ACC112 (cell line): ENCODE measurements around the gene CCDC106.

Source experiments
- H2AFZ ChIP-seq: fragments of 200-600 bp; sonication (generic); one replicate; pipeline ENCODE4 v1.6.0; 2017; ENCODE audit warnings: antibody characterized with exemption, low read length; ENCODE audit not compliant: unreplicated experiment
- H3K27ac ChIP-seq: fragments of 200-600 bp; sonication (generic); 2 replicates; pipeline ENCODE4 v1.5.1; 2014; ENCODE audit warnings: low read depth, mild to moderate bottlenecking, antibody characterized with exemption, low read length, moderate library complexity
- H3K27me3 ChIP-seq: fragments of 200-600 bp; sonication (generic); 2 replicates; pipeline ENCODE4 v1.6.1; 2014; ENCODE audit warnings: mild to moderate bottlenecking, antibody characterized with exemption, low read length, moderate library complexity, mixed read lengths; ENCODE audit not compliant: insufficient read depth
- H3K36me3 ChIP-seq: fragments of 200-600 bp; sonication (generic); 2 replicates; pipeline ENCODE4 v1.6.1; 2016; ENCODE audit warnings: mild to moderate bottlenecking, antibody characterized with exemption, low read length, moderate library complexity, mixed read lengths; ENCODE audit not compliant: insufficient read depth
- H3K4me1 ChIP-seq: fragments of 200-600 bp; sonication (generic); one replicate; pipeline ENCODE4 v1.6.1; 2016; ENCODE audit warnings: low read length, mixed read lengths; ENCODE audit not compliant: insufficient read depth, unreplicated experiment, control insufficient read depth
- H3K4me3 ChIP-seq: fragments of 200-600 bp; sonication (generic); 2 replicates; pipeline ENCODE4 v1.5.1; 2014; ENCODE audit warnings: mild to moderate bottlenecking, low read depth, low read length
- H3K79me2 ChIP-seq: fragments of 200-600 bp; sonication (generic); one replicate; pipeline ENCODE4 v1.6.0; 2016; ENCODE audit warnings: low read length; ENCODE audit not compliant: control insufficient read depth, unreplicated experiment, insufficient read depth

CCDC106 gene

GRCh38 chr19:55677572-55678028 lies 29.6 kb downstream of the CCDC106 start:
- H3K27me3 ChIP-seq, result no peaks in the 10 kb centered on the region
- no peak overlapping the region for H2AFZ ChIP-seq
- H3K4me3 ChIP-seq, result no peak overlapping the region
- H3K79me2 ChIP-seq, result peaks cover 81% of the 10 kb centered on the region
- H3K27ac ChIP-seq, result no peak overlapping the region
- peaks cover 43% of the 10 kb centered on the region for H3K4me1 ChIP-seq
- H3K36me3 ChIP-seq, result peaks cover 10% of the 10 kb centered on the region; the same call in 1 of the 2 replicates

DNA sequence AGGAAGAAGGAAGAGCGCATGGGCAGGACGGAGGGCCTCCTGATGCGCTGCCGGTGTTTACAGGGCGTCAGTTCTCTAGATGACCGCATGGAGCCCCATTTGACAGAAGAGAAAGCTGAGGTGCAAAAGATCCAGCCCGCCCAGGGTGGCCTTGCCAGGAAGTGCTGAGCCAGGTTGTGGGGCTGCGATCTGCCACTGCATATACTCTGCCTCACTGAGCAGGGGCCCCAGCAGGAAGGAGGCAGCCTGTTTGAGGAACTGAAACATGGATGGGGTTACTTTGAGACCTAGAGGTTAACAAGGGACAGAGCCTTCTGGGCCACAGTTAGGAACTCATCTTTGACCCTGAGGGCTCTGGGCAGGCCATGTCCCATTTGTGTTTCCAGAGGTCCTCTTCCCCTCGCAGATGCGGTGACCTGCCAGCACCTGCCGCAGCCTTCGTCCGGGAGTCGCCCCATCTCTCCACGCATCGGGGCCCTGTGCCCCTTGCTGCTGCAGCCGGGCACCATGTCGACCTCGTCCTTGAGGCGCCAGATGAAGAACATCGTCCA lies 30.2 kb downstream of the CCDC106 start:
- Histone ChIP-seq H3K4me1 (peaks cover 43% of the 10 kb centered on the region), H2AFZ (no peak overlapping the region), H3K79me2 (peaks cover 79% of the 10 kb centered on the region), H3K27me3 (no peaks in the 10 kb centered on the region), H3K4me3 (no peak overlapping the region), H3K36me3 (peaks cover 10% of the 10 kb centered on the region; the same call in 1 of the 2 replicates), H3K27ac (no peak overlapping the region)

DNA sequence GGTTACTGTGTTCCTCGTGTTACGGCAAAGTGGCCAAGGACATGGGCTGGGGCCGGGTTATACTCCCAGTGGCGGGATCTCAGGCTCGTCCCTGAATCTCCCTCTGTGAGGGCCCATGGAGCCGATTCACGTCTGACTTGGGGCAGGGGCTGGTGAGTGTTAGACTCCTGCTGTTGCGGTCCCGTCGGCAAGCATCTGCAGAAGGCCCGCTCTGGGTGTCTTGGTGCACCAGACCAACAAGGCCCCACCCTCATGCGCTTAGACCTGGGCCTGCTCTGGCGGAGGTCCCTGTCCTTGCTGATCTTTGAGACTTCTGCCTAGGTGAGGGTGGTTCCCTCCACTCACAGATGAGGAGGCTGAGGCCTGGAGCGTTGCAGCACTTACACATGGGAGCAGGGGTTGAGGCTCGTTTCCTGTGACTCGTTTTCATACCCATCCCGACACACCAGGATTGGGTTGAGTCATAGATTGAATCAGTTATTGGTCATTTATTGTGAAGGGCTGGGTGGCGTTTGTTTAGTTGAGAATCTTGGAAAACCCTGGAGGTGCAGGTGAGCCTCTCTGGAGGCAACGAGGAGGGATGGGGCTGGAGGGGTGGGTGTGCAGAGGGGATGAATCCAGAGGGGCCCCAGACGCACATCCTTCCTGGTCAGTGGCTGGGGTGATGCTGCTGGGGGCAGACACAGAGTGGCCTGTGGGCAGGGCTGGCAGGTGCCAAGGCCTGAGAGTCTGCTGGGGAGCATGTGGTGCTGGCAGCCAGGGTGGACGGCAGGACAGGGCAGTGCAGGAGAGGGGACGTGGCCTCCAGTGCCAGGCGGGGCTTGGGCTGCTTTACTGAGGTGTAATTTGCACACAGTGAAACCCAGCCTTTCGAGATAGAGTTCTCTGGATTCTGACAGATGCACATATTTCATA lies 31.6 kb downstream of the CCDC106 start:
- Histone ChIP-seq H3K36me3 (peaks cover 10% of the 10 kb centered on the region; the same call in 1 of the 2 replicates), H3K4me3 (no peak overlapping the region)

DNA sequence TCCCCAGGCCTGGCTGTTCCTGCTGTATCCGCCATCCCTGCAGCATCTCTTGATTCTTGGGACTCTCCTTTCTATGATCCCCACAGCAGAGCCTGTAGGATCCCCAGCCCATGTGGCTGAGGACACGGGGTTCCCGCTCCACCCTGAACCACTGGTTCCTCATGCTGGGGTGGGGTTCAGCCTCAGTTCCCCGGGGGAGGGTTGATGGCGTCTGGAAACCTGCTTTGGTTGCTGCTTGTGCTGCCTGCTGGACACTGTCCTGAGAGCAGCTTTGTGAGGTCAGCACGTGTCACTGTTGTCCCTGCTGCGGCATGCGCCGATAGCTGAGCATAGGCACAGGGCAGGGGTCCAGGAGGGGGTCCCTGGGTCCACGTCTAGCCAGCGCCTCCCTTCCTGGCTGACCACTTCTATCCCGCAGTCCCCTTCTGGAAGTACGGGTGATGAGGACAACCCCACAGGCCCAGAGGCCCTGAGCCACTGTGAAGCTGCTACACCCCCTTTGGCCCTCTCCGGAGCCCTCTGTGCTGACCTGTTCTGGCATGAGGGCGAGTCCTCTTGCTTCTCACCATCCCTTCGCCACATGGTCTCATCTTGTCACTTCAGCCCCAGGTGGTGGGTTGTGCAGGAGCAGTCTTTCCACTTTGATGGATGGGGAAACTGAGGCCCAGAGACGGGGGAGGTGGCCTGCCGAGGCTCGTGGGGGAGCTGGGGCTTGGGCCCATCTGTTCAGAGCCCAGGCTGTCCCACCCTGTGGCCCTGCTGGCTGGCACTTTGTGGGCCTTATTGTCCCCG lies 32.5 kb downstream of the CCDC106 start:
- H3K79me2 ChIP-seq, result peaks cover 80% of the 10 kb centered on the region
- peaks cover 36% of the 10 kb centered on the region for H3K4me1 ChIP-seq
- no peak overlapping the region for H2AFZ ChIP-seq
- H3K4me3 ChIP-seq, result no peak overlapping the region
- H3K27me3 ChIP-seq, result no peaks in the 10 kb centered on the region
- no peak overlapping the region for H3K27ac ChIP-seq
- H3K36me3 ChIP-seq, result peaks cover 10% of the 10 kb centered on the region; the same call in 1 of the 2 replicates

More for the DNA sequence above, 31.6 kb downstream of the CCDC106 start:
- H2AFZ ChIP-seq, result no peak overlapping the region
- peaks cover 37% of the 10 kb centered on the region for H3K4me1 ChIP-seq
- H3K27ac ChIP-seq, result no peak overlapping the region
- H3K27me3 ChIP-seq, result no peaks in the 10 kb centered on the region
- peaks cover 80% of the 10 kb centered on the region for H3K79me2 ChIP-seq

- no peak overlapping the region for H3K4me3 ChIP-seq
- H3K79me2 ChIP-seq, result peaks cover 74% of the 10 kb centered on the region
- H3K36me3 ChIP-seq, result peaks cover 10% of the 10 kb centered on the region; the same call in 1 of the 2 replicates
Observed at GRCh38 chr19:55681131-55682092, 33.4 kb downstream of the CCDC106 start.

DNA sequence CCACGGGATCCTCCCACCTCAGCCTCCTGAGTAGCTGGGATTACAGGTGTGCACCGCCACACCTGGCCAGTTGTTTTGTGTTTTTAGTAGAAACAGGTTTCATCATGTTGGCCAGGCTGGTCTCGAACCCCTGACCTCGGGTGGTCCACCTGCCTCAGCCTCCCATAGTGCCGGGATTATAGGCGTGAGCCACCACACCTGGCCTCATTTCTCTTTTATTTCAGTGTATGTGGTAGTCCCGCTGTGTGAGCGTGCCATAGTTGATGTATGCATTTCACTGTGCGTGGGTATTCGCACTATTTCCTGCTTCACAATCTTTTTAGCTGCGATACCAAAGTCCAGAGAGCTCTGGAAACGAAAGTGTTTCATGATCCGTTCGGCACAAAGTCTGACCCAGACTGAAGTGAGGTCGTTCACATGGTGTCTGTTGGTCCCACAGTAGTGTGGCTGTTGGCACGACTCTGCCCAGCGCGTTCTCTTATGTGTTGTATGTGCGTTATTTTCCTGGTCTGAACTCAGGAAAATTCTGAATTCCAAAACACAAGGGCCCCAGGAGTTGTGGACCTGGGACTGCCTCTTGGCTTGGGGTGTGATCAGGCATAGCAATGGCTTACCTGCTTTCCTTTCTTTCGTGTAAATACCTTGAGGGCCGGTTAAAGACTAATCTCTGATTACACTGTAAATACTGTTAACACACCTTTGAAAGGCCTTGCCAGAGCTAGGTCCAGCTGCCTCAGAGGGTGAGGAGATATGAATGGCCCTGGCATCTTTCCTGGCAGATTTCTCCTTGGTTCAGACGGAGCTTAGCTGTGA lies 35.6 kb downstream of the CCDC106 start:
- Histone ChIP-seq H3K79me2 (peaks cover 55% of the 10 kb centered on the region), H3K27ac (no peak overlapping the region), H2AFZ (no peak overlapping the region), H3K36me3 (peaks cover 10% of the 10 kb centered on the region; the same call in 1 of the 2 replicates), H3K27me3 (no peaks in the 10 kb centered on the region), H3K4me1 (peaks cover 16% of the 10 kb centered on the region), H3K4me3 (no peak overlapping the region)

More at GRCh38 chr19:55681131-55682092, 33.4 kb downstream of the CCDC106 start:
- H3K27me3 ChIP-seq, result no peaks in the 10 kb centered on the region
- no peak overlapping the region for H2AFZ ChIP-seq
- H3K27ac ChIP-seq, result no peak overlapping the region; the same call in 1 of the 2 replicates
- H3K4me1 ChIP-seq, result peaks cover 31% of the 10 kb centered on the region

DNA sequence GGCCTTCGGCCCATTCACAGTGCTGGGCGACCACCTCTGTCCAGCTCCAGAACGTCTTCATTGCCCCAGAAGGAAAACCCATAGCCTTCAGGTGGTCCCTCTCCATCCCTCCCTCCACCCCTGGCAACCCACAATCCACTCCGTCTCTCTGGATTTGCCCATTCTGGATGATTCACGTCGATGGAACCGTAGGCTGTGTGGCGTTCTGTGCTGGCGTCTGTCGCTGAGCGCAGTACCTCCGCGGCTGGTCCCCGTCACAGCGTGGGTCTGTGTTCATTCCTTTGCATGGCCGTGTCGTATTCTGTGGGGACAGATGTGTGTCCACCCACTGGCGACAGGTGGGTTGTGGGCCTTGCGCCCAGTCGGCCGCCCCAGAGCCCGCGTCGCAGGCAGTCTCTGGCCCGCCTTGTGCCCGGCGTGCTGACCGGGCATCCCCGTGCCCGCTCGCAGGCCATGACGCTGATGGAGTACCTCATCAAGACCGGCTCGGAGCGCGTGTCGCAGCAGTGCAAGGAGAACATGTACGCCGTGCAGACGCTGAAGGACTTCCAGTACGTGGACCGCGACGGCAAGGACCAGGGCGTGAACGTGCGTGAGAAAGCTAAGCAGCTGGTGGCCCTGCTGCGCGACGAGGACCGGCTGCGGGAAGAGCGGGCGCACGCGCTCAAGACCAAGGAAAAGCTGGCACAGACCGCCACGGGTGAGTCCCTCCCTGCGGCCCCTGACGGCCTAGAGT lies 37.1 kb downstream of the CCDC106 start:
- Histone ChIP-seq H3K4me3 (no peak overlapping the region), H3K27ac (no peak overlapping the region), H3K79me2 (peaks cover 46% of the 10 kb centered on the region), H3K27me3 (no peaks in the 10 kb centered on the region), H2AFZ (no peak overlapping the region), H3K36me3 (0 out of 2 replicates have a peak, but pooled peaks cover 5% of the 10 kb centered on the region), H3K4me1 (peaks cover 7% of the 10 kb centered on the region)

DNA sequence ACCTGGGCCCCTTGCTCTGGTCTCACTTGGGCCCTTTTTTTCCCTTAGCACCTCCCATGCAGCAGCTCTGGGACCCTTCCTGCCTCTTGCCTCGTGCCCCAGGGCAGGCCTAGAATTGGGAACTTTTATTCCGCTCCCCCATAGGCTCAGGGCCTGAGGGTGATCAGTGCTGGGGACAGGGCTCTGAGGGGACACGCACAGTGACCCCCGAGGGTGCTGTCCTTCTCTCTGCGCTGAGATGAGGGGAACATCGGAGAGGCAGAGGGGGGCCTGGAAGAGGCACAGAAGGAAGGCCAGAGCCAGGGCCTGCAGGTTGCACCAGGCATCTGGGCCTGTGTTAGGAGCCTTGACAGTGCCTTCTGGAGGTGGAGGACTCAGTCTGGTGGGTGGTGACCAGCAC lies 37.8 kb downstream of the CCDC106 start:
- no peaks in the 10 kb centered on the region for H3K27me3 ChIP-seq
- peaks cover 39% of the 10 kb centered on the region for H3K79me2 ChIP-seq
- no peak overlapping the region for H3K27ac ChIP-seq
- H2AFZ ChIP-seq, result no peak overlapping the region
- H3K36me3 ChIP-seq, result 0 out of 2 replicates have a peak, but pooled peaks cover 5% of the 10 kb centered on the region
- H3K4me3 ChIP-seq, result no peak overlapping the region
- peaks cover 7% of the 10 kb centered on the region for H3K4me1 ChIP-seq
